Measurements from ENCODE around the gene DSCAML1. TPM values are rescaled to one million over a fixed set of nuclear protein-coding genes. Genes with fewer than 3 reads are reported as not detected.

Gene DSCAML1
- total RNA-seq, 1 donor from 2014 or later, result 1.4 TPM

- ATAC-seq (no peak), DNase-seq (ENCODE audit: low spot score) (no peak)
Observed at GRCh38 chr11:117701781-117702180, 95.2 kb downstream of the DSCAML1 start.

- ATAC-seq (no peak), DNase-seq (ENCODE audit: low spot score) (no peak)
Observed at GRCh38 chr11:117700551-117700950, 96.5 kb downstream of the DSCAML1 start.

GRCh38 chr11:117697319-117697718 lies 99.7 kb downstream of the DSCAML1 start:
- DNase-seq (ENCODE audit: low spot score) (no peak), ATAC-seq (no peak)

GRCh38 chr11:117696540-117696939 lies 100.5 kb downstream of the DSCAML1 start:
- ATAC-seq (no peak), DNase-seq (ENCODE audit: low spot score) (no peak)

GRCh38 chr11:117693344-117693743 lies 103.7 kb downstream of the DSCAML1 start:
- no peak for ATAC-seq

GRCh38 chr11:117691516-117691915 lies 105.5 kb downstream of the DSCAML1 start:
- no peak for ATAC-seq
- DNase-seq (ENCODE audit: low spot score), result no peak

More at GRCh38 chr11:117693344-117693743, 103.7 kb downstream of the DSCAML1 start:
- no peak for DNase-seq (ENCODE audit: low spot score)

- DNase-seq (ENCODE audit: low spot score) (no peak), ATAC-seq (no peak)
Observed at GRCh38 chr11:117691218-117691514, 105.8 kb downstream of the DSCAML1 start.

GRCh38 chr11:117690484-117691217 lies 106.4 kb downstream of the DSCAML1 start:
- no peak for DNase-seq (ENCODE audit: low spot score)
- ATAC-seq, result no peak

GRCh38 chr11:117688255-117688797 lies 108.7 kb downstream of the DSCAML1 start:
- DNase-seq (ENCODE audit: low spot score) (no peak), ATAC-seq (no peak)

GRCh38 chr11:117687776-117688175 lies 109.2 kb downstream of the DSCAML1 start:
- ATAC-seq (no peak), DNase-seq (ENCODE audit: low spot score) (no peak)

- DNase-seq (ENCODE audit: low spot score) (no peak), ATAC-seq (no peak)
Observed at GRCh38 chr11:117686711-117687110, 110.3 kb downstream of the DSCAML1 start.

GRCh38 chr11:117685566-117685965 lies 111.5 kb downstream of the DSCAML1 start:
- DNase-seq (ENCODE audit: low spot score) (no peak), ATAC-seq (no peak)

- ATAC-seq, result peak; percentile 29
- no peak for DNase-seq (ENCODE audit: low spot score)
Observed at GRCh38 chr11:117684731-117685130, 112.3 kb downstream of the DSCAML1 start.

- DNase-seq (ENCODE audit: low spot score) (no peak), ATAC-seq (no peak)
Observed at GRCh38 chr11:117684111-117684510, 112.9 kb downstream of the DSCAML1 start.

- ATAC-seq (no peak), DNase-seq (ENCODE audit: low spot score) (no peak)
Observed at GRCh38 chr11:117681438-117681837, 115.6 kb downstream of the DSCAML1 start.

- no peak for DNase-seq (ENCODE audit: low spot score)
- ATAC-seq, result no peak
Observed at GRCh38 chr11:117679461-117679860, 117.6 kb downstream of the DSCAML1 start.

- no peak for DNase-seq (ENCODE audit: low spot score)
- peak; percentile 53 for ATAC-seq
Observed at GRCh38 chr11:117678658-117679406, 118.2 kb downstream of the DSCAML1 start.

- no peak for DNase-seq (ENCODE audit: low spot score)
- no peak for ATAC-seq
Observed at GRCh38 chr11:117677729-117678310, 119.2 kb downstream of the DSCAML1 start.

GRCh38 chr11:117676501-117676900 lies 120.5 kb downstream of the DSCAML1 start:
- DNase-seq (ENCODE audit: low spot score), result no peak
- no peak for ATAC-seq

GRCh38 chr11:117673602-117674001 lies 123.4 kb downstream of the DSCAML1 start:
- no peak for DNase-seq (ENCODE audit: low spot score)
- no peak for ATAC-seq

- no peak for DNase-seq (ENCODE audit: low spot score)
Observed at GRCh38 chr11:117671370-117671769, 125.6 kb downstream of the DSCAML1 start.

GRCh38 chr11:117670924-117671323 lies 126.1 kb downstream of the DSCAML1 start:
- ATAC-seq (no peak), DNase-seq (ENCODE audit: low spot score) (no peak)

More at GRCh38 chr11:117671370-117671769, 125.6 kb downstream of the DSCAML1 start:
- no peak for ATAC-seq
